ENCODE results near the gene DCST1.
A peak's percentile ranks its signal among the peaks of the same experiment; 100 is the strongest.

Gene DCST1

DNA sequence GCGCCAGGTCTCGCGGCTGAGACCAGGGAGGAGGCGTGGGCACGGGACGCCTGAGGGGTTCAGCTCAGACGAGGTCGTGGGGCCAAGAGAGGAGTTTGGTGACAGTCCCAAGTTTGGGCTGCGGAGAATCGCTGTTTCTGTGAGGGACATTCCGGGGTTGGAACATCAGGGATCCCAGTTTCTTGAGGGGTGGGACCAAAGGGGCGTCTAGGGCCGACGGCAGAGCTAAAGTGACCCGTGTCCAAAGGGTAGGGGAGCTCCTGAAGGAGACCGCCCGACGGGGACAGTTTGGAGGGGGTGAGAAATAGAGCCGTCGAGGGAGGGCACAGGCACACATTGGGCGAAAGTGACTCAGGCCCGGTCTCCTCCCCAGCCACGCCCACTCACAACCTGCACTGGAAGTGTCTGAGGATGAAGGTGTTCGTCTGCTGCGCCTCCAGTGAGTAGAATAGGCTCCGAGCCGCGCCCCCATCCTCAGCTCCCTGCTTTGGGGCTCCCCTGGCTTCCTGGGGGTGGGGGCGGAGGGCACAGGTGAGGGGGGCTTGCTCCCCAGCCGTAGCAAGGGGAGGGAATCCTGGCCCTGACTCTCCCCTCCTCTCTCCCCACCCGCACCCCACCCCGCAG, 52.0 kb downstream of the DCST1 start:
- DNase-seq (ENCODE audit: low read depth in 1 of 2, low spot score in 1 of 2): peak; percentile 53 to 62

DNA sequence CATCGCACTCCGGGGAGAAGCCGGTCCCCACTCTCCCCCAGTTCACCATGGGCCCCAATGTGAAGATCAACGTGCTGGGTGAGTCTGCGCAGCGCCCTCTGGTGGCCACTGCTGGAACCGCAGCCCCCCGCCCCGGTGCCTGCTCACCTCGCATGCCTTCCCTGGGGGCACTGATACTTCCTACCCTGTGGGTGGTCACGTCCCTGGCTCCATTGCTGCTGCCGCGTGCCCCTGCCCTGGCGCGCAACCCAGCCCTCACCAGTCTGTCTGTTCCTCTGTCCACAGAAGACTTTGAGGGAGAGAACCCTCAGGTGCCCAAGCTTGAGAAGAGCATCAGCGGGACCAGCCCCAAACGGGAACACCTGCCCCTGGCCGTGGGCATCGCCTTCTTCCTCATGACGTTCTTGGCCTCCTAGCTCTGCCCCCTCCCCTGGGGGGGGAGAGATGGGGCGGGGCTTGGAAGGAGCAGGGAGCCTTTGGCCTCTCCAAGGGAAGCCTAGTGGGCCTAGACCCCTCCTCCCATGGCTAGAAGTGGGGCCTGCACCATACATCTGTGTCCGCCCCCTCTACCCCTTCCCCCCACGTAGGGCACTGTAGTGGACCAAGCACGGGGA, 52.6 kb downstream of the DCST1 start:
- DNase-seq (ENCODE audit: low read depth in 1 of 2, low spot score in 1 of 2): peak; percentile 71 to 75

DNA sequence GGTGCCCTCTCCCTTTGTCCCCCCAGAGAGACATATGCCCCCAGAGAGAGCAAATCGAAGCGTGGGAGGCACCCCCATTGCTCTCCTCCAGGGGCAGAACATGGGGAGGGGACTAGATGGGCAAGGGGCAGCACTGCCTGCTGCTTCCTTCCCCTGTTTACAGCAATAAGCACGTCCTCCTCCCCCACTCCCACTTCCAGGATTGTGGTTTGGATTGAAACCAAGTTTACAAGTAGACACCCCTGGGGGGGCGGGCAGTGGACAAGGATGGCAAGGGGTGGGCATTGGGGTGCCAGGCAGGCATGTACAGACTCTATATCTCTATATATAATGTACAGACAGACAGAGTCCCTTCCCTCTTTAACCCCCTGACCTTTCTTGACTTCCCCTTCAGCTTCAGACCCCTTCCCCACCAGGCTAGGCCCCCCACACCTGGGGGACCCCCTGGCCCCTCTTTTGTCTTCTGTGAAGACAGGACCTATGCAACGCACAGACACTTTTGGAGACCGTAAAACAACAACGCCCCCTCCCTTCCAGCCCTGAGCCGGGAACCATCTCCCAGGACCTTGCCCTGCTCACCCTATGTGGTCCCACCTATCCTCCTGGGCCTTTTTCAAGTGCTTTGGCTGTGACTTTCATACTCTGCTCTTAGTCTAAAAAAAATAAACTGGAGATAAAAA, 53.4 kb downstream of the DCST1 start:
- no peak for DNase-seq (ENCODE audit: low read depth in 1 of 2, low spot score in 1 of 2)

DNA sequence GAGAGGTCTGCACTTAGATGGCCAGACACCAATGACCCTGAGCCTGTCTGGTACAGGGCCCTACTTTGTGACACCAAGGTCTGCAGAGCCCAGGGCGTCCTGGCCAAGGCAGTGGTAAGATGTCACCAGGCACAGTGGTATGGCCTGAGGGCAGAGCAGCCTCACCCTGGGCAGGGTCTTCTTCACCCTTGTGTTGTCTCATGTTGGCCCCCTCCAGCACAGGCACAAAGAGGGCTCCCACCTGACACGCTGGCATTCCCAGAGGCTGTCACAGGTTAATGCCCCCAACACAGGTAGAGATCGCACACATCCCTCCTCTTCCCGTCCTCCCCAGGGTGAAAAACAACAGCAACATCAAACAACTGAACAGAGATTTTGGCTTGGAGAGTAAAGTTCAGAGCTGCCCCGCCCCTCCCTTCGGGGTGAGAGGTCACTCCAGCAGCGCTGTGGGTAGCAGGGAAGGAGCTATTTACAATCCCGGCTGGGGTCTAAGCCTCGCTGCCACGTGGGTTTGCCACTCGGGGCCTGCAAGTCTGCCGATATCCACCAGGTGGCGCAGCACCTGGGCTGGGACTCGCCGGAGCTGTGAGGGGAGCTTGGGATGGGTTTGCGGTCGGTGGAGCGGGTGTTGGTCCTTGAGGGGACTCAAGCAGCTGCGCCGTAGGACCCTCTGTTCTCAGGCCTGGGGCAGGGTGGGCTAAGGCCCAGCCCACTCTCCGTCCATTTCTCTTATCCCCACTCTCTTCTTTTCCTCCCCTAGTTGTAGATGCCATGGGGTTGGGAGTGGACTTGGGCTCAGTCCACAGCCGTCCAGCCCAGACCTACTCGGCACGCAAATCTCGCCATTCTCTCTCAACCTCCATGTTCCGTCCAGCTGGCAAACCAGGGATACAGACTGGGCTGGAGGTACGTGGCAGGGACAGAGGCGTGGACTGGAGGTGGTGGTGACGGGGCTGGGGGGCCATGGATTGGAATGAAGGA, 57.7 kb downstream of the DCST1 start:
- peak; percentile 67 to 73 for DNase-seq (ENCODE audit: low read depth in 1 of 2, low spot score in 1 of 2)

DNA sequence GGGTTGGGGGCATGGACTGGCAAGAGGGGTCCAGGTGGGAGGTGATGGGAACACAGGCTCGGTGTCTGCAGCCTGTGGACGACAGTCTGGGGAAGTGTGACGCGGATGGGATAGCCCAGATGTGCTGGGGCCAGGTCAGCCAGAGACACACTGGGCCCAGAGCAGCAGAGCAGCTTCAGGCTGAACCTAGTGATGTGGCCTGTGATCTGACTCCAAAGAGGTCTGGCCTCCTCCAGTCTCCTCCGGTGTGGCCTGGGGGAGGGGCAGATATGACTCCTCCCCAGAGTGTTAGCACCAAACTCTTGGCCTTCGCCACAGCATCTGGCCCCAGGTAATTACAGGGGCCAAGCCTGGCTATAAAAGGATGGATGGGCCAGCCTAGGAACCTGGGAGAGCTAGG, 58.5 kb downstream of the DCST1 start:
- no peak for DNase-seq (ENCODE audit: low read depth in 1 of 2, low spot score in 1 of 2)

DNA sequence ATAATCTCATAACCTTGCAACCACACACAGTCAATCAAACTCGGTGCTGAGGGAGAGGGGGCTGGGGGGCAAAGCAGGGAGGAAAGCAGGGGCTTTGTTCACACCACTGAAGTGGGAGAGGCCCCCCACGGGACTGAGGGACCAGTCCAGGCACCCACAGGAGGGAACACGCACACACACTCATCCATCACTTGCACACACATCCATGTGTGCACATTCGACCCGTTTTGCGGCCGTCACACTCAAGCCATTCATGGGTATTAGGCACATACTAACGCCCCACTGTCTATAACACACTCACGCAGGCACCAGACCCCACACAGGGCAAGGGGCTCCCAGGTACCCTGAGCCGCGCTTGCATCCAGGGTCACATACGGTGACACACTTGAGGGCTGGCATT, 59.0 kb downstream of the DCST1 start:
- DNase-seq (ENCODE audit: low read depth in 1 of 2, low spot score in 1 of 2): no peak

DNA sequence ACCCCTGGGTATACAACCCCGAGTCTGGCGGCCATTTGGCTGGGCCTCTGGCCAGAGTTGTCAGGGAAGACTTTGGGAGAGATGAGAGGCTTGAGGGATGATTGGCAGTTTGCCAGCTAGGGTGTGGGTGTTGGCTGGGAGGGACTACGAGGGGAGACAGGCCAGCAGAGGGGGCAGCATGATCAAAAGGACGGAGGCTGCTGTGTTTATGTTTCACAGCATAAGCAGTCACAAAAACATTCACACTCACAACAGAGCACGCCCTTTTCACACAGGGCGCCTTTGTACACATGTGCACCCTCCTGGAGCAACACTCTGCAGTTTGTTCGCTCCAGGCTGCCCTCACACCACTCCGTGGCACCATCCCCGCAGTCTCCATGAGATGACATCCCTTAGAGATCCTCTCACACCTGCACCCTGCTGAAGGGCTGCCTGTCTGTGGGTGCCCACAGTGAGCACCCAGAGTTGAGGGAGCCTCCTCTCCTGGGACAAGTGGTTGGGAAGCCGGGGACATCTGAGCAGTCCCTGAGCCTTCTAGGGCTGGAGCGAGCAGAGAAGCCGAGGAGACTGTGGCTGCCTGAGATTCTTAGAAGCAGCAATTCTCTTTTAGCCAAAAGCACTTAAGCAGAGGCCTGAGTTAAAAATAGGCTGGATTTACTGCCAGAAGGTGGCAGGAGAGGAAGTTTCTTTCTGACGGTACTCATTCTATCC, 60.4 kb downstream of the DCST1 start:
- no peak for DNase-seq (ENCODE audit: low read depth in 1 of 2, low spot score in 1 of 2)

DNA sequence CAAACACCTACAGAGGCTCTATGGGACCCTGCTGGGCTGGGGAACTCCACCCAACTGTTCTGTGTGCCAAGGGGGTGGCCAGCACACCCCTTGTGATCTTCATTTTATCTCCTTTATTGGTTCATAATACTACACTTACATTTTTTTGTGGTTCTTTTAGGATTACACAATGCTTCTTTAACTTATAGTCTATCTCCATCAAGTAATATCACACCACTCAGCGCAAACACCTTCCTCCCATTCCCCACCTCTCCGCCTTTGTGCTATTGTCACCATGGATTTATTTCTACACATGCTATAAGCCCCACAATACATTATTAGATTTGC, 61.0 kb downstream of the DCST1 start:
- no peak for DNase-seq (ENCODE audit: low read depth in 1 of 2, low spot score in 1 of 2)

DNA sequence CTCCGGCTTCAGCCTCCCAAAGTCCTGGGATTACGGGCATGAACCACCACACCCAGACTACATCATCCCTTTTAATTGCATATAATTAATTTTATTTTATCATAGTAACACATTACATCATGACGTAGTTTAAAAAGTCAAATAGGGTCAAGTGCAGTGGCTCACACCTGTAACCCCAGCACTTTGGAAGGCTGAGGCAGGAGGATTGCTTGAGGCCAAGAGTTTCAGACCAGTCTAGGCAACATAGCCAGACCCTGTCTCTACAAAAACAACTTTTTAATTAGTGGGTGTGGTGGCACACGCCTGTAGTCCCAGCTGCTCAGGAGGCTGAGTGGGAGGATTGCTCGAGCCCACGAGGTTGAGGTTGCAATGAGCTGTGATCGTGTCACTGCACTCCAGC, 65.7 kb downstream of the DCST1 start:
- DNase-seq (ENCODE audit: low read depth in 1 of 2, low spot score in 1 of 2): no peak

Data from activated T-helper 1 cell treated with anti-CD3 and anti-CD28 coated beads, Interleukin-2, amount 50 U/mL, for 16 hours (primary cell).